Smooth muscle cell (in vitro differentiated cells): Measurements from ENCODE around the gene GALNT18. TPM values are rescaled to one million over a fixed set of nuclear protein-coding genes. Genes with fewer than 3 reads are reported as not detected.

Experiments
- DNase-seq: peaks from one replicate; lab custom pipeline; 2025; ENCODE audit not compliant: unreplicated experiment; lab: John Stamatoyannopoulos, UW
- H2AFZ ChIP-seq: fragments of 200-600 bp; sonication (generic); 2 replicates; pipeline ENCODE4 v1.6.0; 2016; ENCODE audit warnings: antibody characterized with exemption, low read depth, mild to moderate bottlenecking
- H3F3A ChIP-seq: fragments of 200-600 bp; sonication (generic); 2 replicates; pipeline ENCODE4 v1.6.0; 2017; ENCODE audit warnings: antibody characterized with exemption, low read depth
- H3K27ac ChIP-seq: fragments of 200-600 bp; sonication (generic); 2 replicates; pipeline ENCODE4 v1.5.1; 2016; ENCODE audit warnings: low read depth, mild to moderate bottlenecking
- H3K27me3 ChIP-seq: fragments of 200-600 bp; sonication (generic); 2 replicates; pipeline ENCODE4 v1.6.1; 2016; ENCODE audit warnings: low read depth, mild to moderate bottlenecking
- H3K36me3 ChIP-seq: fragments of 200-600 bp; sonication (generic); 2 replicates; pipeline ENCODE4 v1.5.1; 2016; ENCODE audit warnings: low read depth
- H3K4me1 ChIP-seq: fragments of 200-600 bp; sonication (generic); 2 replicates; pipeline ENCODE4 v1.5.1; 2016; ENCODE audit warnings: low read depth
- H3K4me2 ChIP-seq: fragments of 200-600 bp; sonication (generic); 2 replicates; pipeline ENCODE4 v1.6.0; 2016; ENCODE audit warnings: mild to moderate bottlenecking
- H3K4me3 ChIP-seq: fragments of 200-600 bp; sonication (generic); 2 replicates; pipeline ENCODE4 v1.5.1; 2016; ENCODE audit warnings: mild to moderate bottlenecking
- H3K79me2 ChIP-seq: fragments of 200-600 bp; sonication (generic); 2 replicates; pipeline ENCODE4 v1.6.0; 2016; ENCODE audit warnings: low read depth, mild to moderate bottlenecking
- H3K9ac ChIP-seq: fragments of 200-600 bp; sonication (generic); 2 replicates; pipeline ENCODE4 v1.6.0; 2016; ENCODE audit warnings: low read depth
- H3K9me3 ChIP-seq: fragments of 200-600 bp; sonication (generic); replicated peaks from 2 replicates; pipeline ENCODE4 v1.5.1; 2016; ENCODE audit warnings: low read depth
- H4K20me1 ChIP-seq: fragments of 200-600 bp; sonication (generic); 2 replicates; pipeline ENCODE4 v1.6.0; 2016; ENCODE audit warnings: low read depth
- CTCF ChIP-seq: fragments of 200-600 bp; sonication (generic); IDR thresholded peaks from 2 replicates; pipeline ENCODE4 v1.5.1; 2017; ENCODE audit warnings: borderline replicate concordance, mild to moderate bottlenecking, antibody characterized with exemption; ENCODE audit not compliant: insufficient read depth, poor library complexity, severe bottlenecking
- WGBS: methylation state at CpG from one replicate; pipeline ENCODE4 v1.1.7; 2016; ENCODE audit warnings: low lambda C conversion rate; 5-methylcytosine and 5-hydroxymethylcytosine counted together
- polyA plus RNA-seq: library from polyadenylated mRNA; unstranded; fragments of >200 nt; fragmentation: Nextera tagmentation; extraction: Ambion mirVana; gene quantifications from 2 replicates; pipeline ENCODE4 v1.2.1, GENCODE V29; 2016
- total RNA-seq: library from RNA; depleted of rRNA; stranded (reverse); fragments of >200 nt; gene quantifications from 2 replicates; pipeline ENCODE4 v1.2.3, GENCODE V29; 2014

Gene GALNT18
- total and polyA plus RNA-seq, 2 experiments from 2014 or later, result 11.5 to 16.3 TPM

- H2AFZ ChIP-seq, result no peak overlapping the region
- no peaks in the 10 kb centered on the region for H3K79me2 ChIP-seq
- no peak for DNase-seq
- H3K27me3 ChIP-seq, result no peaks in the 10 kb centered on the region
- no peak overlapping the region for H3K4me3 ChIP-seq
- H3K9ac ChIP-seq, result no peak overlapping the region
- H4K20me1 ChIP-seq, result no peaks in the 10 kb centered on the region
- H3F3A ChIP-seq, result no peaks in the 10 kb centered on the region
- no peaks in the 10 kb centered on the region for H3K4me1 ChIP-seq
- 79% methylated on average over 7 of the region's 7 CpGs for WGBS
- TF ChIP-seq CTCF, result no peak
- no peaks in the 10 kb centered on the region for H3K9me3 ChIP-seq
- no peaks in the 10 kb centered on the region for H3K36me3 ChIP-seq
- no peak overlapping the region for H3K4me2 ChIP-seq
- H3K27ac ChIP-seq, result no peak overlapping the region
These were observed 247.3 kb downstream of the GALNT18 start for GRCh38 chr11:11374358-11375148.

DNA sequence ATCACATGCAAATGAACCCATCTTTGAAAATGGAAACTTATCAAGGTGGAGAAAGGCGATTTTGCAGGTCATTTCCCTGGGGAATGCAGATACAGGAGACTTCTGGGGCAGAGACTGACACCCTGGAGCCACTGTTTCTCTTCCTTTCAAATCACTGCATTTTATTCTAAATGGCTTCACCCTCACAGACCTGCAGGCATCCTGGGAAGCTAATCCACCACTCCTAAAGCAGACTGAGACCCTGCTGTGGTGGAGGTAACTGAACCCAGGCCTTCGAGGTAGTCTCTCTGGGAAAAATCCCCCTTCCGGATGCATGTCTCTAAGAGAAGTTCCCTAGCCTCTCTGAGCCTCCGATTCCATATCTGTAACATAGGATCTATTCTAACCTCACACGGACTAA, 247.9 kb downstream of the GALNT18 start:
- H2AFZ ChIP-seq, result no peak overlapping the region
- H3K4me3 ChIP-seq, result no peak overlapping the region
- no peak for DNase-seq
- H3K27me3 ChIP-seq, result no peaks in the 10 kb centered on the region
- H3K9ac ChIP-seq, result no peak overlapping the region
- no peaks in the 10 kb centered on the region for H3K79me2 ChIP-seq
- H3K4me1 ChIP-seq, result no peaks in the 10 kb centered on the region
- 79% methylated on average over 5 of the region's 5 CpGs for WGBS
- H3K9me3 ChIP-seq, result no peaks in the 10 kb centered on the region
- no peak for TF ChIP-seq CTCF
- no peaks in the 10 kb centered on the region for H3F3A ChIP-seq
- H4K20me1 ChIP-seq, result no peaks in the 10 kb centered on the region
- no peaks in the 10 kb centered on the region for H3K36me3 ChIP-seq
- H3K27ac ChIP-seq, result no peak overlapping the region
- no peak overlapping the region for H3K4me2 ChIP-seq

DNA sequence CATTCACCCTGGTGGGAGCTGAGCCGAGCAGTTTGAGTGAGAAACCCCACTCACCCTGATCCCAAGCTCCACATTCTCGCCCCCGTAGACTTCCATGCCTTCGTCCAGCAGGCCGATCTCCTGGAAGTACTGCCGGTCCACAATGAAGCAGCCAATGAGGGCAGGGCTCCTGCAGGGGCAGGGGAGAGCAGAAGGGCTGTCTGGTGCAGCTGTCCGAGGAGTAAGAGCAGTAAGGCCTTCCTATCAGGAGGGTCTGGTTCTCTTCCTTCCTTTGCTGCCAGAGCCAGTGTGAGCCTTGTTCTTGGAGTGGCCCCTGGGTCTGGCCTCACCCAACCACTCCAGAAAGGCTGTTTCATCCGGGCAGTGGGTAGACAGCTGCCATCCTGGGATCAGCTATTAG, 249.3 kb downstream of the GALNT18 start:
- H3K36me3 ChIP-seq, result no peaks in the 10 kb centered on the region
- no peak overlapping the region for H3K9ac ChIP-seq
- H3K4me2 ChIP-seq, result no peak overlapping the region
- H3K79me2 ChIP-seq, result no peaks in the 10 kb centered on the region
- no peak for TF ChIP-seq CTCF
- H3K4me1 ChIP-seq, result no peaks in the 10 kb centered on the region
- no peaks in the 10 kb centered on the region for H3K27me3 ChIP-seq
- H3F3A ChIP-seq, result no peaks in the 10 kb centered on the region
- H4K20me1 ChIP-seq, result no peaks in the 10 kb centered on the region
- H3K27ac ChIP-seq, result no peak overlapping the region
- H2AFZ ChIP-seq, result no peak overlapping the region
- H3K9me3 ChIP-seq, result no peaks in the 10 kb centered on the region
- H3K4me3 ChIP-seq, result no peak overlapping the region
- no peak for DNase-seq
- WGBS, result 80% methylated on average over 8 of the region's 8 CpGs

- Histone ChIP-seq H3K36me3 (no peaks in the 10 kb centered on the region), H3K9ac (no peak overlapping the region), H4K20me1 (no peaks in the 10 kb centered on the region), H3K79me2 (no peaks in the 10 kb centered on the region), H3K4me1 (no peaks in the 10 kb centered on the region), H3K4me2 (peak overlapping the region; percentile 33), H3K9me3 (no peaks in the 10 kb centered on the region), H3K27me3 (no peaks in the 10 kb centered on the region), H2AFZ (no peak overlapping the region), H3K27ac (peak overlapping the region; percentile 12), H3F3A (no peaks in the 10 kb centered on the region), H3K4me3 (no peak overlapping the region)
- 56% methylated on average over 6 of the region's 6 CpGs for WGBS
- DNase-seq, result no peak
- no peak for TF ChIP-seq CTCF
These were observed 250.9 kb downstream of the GALNT18 start for GRCh38 chr11:11370962-11371303.
